Upper lobe of left lung (tissue), 6 donors: Measurements from ENCODE around the gene TBRG1. TPM values are rescaled to one million over a fixed set of nuclear protein-coding genes. Genes with fewer than 3 reads are reported as not detected.

Source experiments
- ATAC-seq, 2 donors: fragments of 200-7000 bp; cut with Tn5 transposase; one replicate each; pipeline ENCODE4 v1.9.1; 2022; ENCODE audit warnings: mild to moderate bottlenecking in 2 of 2, moderate library complexity in 2 of 2; ENCODE audit not compliant: low FRiP score in 2 of 2
- DNase-seq, 2 donors: peaks; one replicate each; pipeline ENCODE4 v3.0.0-alpha.2; 2019 to 2020
- H3K27ac ChIP-seq, 4 donors: fragments of 200-600 bp; sonication (generic); one replicate each; pipeline ENCODE4 v1.5.1; 2016 to 2019
- H3K27me3 ChIP-seq, 4 donors: fragments of 200-600 bp; sonication (generic); one replicate each; pipeline ENCODE4 v1.5.1; 2017 to 2019
- H3K36me3 ChIP-seq, 4 donors: fragments of 200-600 bp; sonication (generic); one replicate each; pipeline ENCODE4 v1.5.1; 2016 to 2019
- H3K4me1 ChIP-seq, 4 donors: fragments of 200-600 bp; sonication (generic); one replicate each; pipeline ENCODE4 v1.5.1; 2018 to 2019
- H3K4me3 ChIP-seq, 4 donors: fragments of 200-600 bp; sonication (generic); one replicate each; pipeline ENCODE4 v1.5.1; 2017 to 2019; ENCODE audit warnings: mild to moderate bottlenecking in 2 of 4, moderate library complexity in 1 of 4
- H3K9me3 ChIP-seq, 4 donors: fragments of 200-600 bp; sonication (generic); one replicate each; pipeline ENCODE4 v1.5.1; 2018 to 2019
- CTCF ChIP-seq, 6 experiments: fragments of 450-650 bp in 4 of 6; fragments of 200-600 bp in 2 of 6; sonication (generic) in 2 of 6; IDR thresholded peaks; one replicate each; pipeline ENCODE4 v1.5.1; 2016 to 2019; ENCODE audit warnings: antibody characterized with exemption in 6 of 6
- EP300 ChIP-seq, 4 donors: sonication (generic); formaldehyde crosslinking; IDR thresholded peaks; one replicate each; pipeline ENCODE4 v1.5.1; 2017; ENCODE audit warnings: antibody characterized with exemption in 4 of 4, control low read depth in 2 of 4
- POLR2A ChIP-seq, 4 donors: fragments of 450-650 bp; IDR thresholded peaks; one replicate each; pipeline ENCODE4 v1.5.1; 2016 to 2017; ENCODE audit warnings: antibody characterized with exemption in 4 of 4, mild to moderate bottlenecking in 2 of 4
- POLR2AphosphoS5 ChIP-seq, 2 donors: sonication (generic); formaldehyde crosslinking; IDR thresholded peaks; one replicate each; pipeline ENCODE4 v1.5.1; 2017; ENCODE audit warnings: antibody characterized with exemption in 2 of 2
- WGBS, 2 donors: methylation state at CpG; one replicate each; pipeline ENCODE4 v1.1.5; 2017 to 2018; 5-methylcytosine and 5-hydroxymethylcytosine counted together
- total RNA-seq, 6 donors: library from RNA; depleted of rRNA in 4 of 6; stranded (reverse); fragments of >200 nt in 4 of 6; gene quantifications; one replicate each; pipeline versions ENCODE4 v1.1.0 to v1.2.1, GENCODE V29; 2016 to 2021
- donor health status: DM: no; HTN: no; CAD: no; lungs with moderate emphysema.
- donor health status: DM: no; HTN: yes; CAD: no; lungs with severe emphysema.

Gene TBRG1
- total RNA-seq, 6 donors from 2014 or later: 42.3 to 66.6 (median 47.1) TPM

- DNase-seq: peak in 1 of 2 donors; percentile 37
- 75 to 79% methylated on average over 16 of the region's 16 CpGs for WGBS, 2 donors
Measured at GRCh38 chr11:124656774-124657630, 34.3 kb downstream of the TBRG1 start.

GRCh38 chr11:124657904-124658303, 35.2 kb downstream of the TBRG1 start:
- H3K36me3 ChIP-seq: peaks cover 0 to 4% (median 2%) of the 10 kb centered on the region in 4 donors
- H3K4me3 ChIP-seq: no peak overlapping the region
- DNase-seq (no peak), ATAC-seq (no peak)
- H3K27me3 ChIP-seq: no peaks in the 10 kb centered on the region
- 89 to 95% methylated on average over 5 of the region's 5 CpGs for WGBS, 2 donors
- H3K4me1 ChIP-seq: no peaks in the 10 kb centered on the region
- TF ChIP-seq CTCF (IDR thresholded peaks at IDR 0.05) (no peak), EP300 (IDR thresholded peaks at IDR 0.05) (no peak), POLR2AphosphoS5 (IDR thresholded peaks at IDR 0.05) (no peak), POLR2A (IDR thresholded peaks at IDR 0.05) (no peak)
- H3K27ac ChIP-seq: no peak overlapping the region
- no peaks in the 10 kb centered on the region for H3K9me3 ChIP-seq

More at GRCh38 chr11:124656774-124657630, 34.3 kb downstream of the TBRG1 start:
- Histone ChIP-seq H3K36me3 (peaks cover 0 to 4% (median 2%) of the 10 kb centered on the region in 4 donors), H3K4me3 (no peak overlapping the region), H3K27ac (no peak overlapping the region), H3K4me1 (no peaks in the 10 kb centered on the region), H3K9me3 (no peaks in the 10 kb centered on the region), H3K27me3 (no peaks in the 10 kb centered on the region)
- ATAC-seq: no peak
- TF ChIP-seq CTCF (IDR thresholded peaks at IDR 0.05): no peak
- TF ChIP-seq POLR2A (IDR thresholded peaks at IDR 0.05): no peak
- no peak for TF ChIP-seq POLR2AphosphoS5 (IDR thresholded peaks at IDR 0.05)
- TF ChIP-seq EP300 (IDR thresholded peaks at IDR 0.05): no peak

GRCh38 chr11:124658501-124658900, 35.8 kb downstream of the TBRG1 start:
- ATAC-seq (no peak), DNase-seq (no peak)
- Histone ChIP-seq H3K27ac (no peak overlapping the region), H3K36me3 (peaks cover 0 to 4% (median 2%) of the 10 kb centered on the region in 4 donors), H3K4me3 (no peak overlapping the region), H3K9me3 (no peaks in the 10 kb centered on the region), H3K27me3 (no peaks in the 10 kb centered on the region), H3K4me1 (no peaks in the 10 kb centered on the region)
- TF ChIP-seq CTCF (IDR thresholded peaks at IDR 0.05): no peak
- TF ChIP-seq EP300 (IDR thresholded peaks at IDR 0.05): no peak
- no peak for TF ChIP-seq POLR2A (IDR thresholded peaks at IDR 0.05)
- no peak for TF ChIP-seq POLR2AphosphoS5 (IDR thresholded peaks at IDR 0.05)
- WGBS, 2 donors: 86 to 94% methylated on average over 3 of the region's 3 CpGs

GRCh38 chr11:124658986-124659385, 36.3 kb downstream of the TBRG1 start:
- 81 to 90% methylated on average over 1 of the region's 1 CpG for WGBS, 2 donors
- no peak overlapping the region for H3K4me3 ChIP-seq
- H3K36me3 ChIP-seq: peaks cover 0 to 4% (median 2%) of the 10 kb centered on the region in 4 donors
- H3K27ac ChIP-seq: no peak overlapping the region
- no peaks in the 10 kb centered on the region for H3K9me3 ChIP-seq
- ATAC-seq (no peak), DNase-seq (no peak)
- no peaks in the 10 kb centered on the region for H3K27me3 ChIP-seq
- TF ChIP-seq POLR2A (IDR thresholded peaks at IDR 0.05) (no peak), EP300 (IDR thresholded peaks at IDR 0.05) (no peak), POLR2AphosphoS5 (IDR thresholded peaks at IDR 0.05) (no peak), CTCF (IDR thresholded peaks at IDR 0.05) (no peak)
- H3K4me1 ChIP-seq: no peaks in the 10 kb centered on the region
